HG02610 (cell line): ENCODE data around the gene CRYBB3.
"Not testable (repeated sequence)": the region's sequence is repeated elsewhere in the genome, so short reads cannot be mapped to it uniquely, and the experiment has no call there.

Experiments used
- ATAC-seq: cut with Tn5 transposase; IDR thresholded peaks from one replicate; pipeline ENCODE4 v1.9.1; 2021; ENCODE audit warnings: mild to moderate bottlenecking, moderate library complexity; ENCODE audit not compliant: unreplicated experiment

Gene CRYBB3

GRCh38 chr22:25238058-25238457 is 38.4 kb downstream of the CRYBB3 start:
- not testable (repeated sequence) for ATAC-seq

- ATAC-seq: not testable (repeated sequence)
These were observed 55.5 kb downstream of the CRYBB3 start for GRCh38 chr22:25255169-25255568.
